Measurements from ENCODE around the gene NUP58. TPM values are rescaled to one million over a fixed set of nuclear protein-coding genes. Genes with fewer than 3 reads are reported as not detected.

Gene NUP58
- total and polyA plus RNA-seq, 9 of the 15 experiments (the other 6 are each of a cell fraction or from before 2014, with no cell fraction given) = 12.5 to 98.0 (median 42.6) TPM

- POLR2A ChIA-PET = no interaction called here
- no peak overlapping the region for H3K4me3 ChIP-seq
- H2AFZ ChIP-seq (ENCODE audit: low read depth, low read length) = no peak overlapping the region
- no peak overlapping the region for H3K27ac ChIP-seq (ENCODE audit: extremely low read depth, low read depth, low read length)
- BruUV-seq (replicated peaks) = no TSS peak
- H3K9me1 ChIP-seq (ENCODE audit: control insufficient read depth, insufficient read depth, low read length) = no peaks in the 10 kb centered on the region
- no peak for DNase-seq (ENCODE audit: extremely low read depth in 1 of 4, low spot score in 3 of 4)
- WGBS (ENCODE audit: insufficient coverage, low coverage, missing lambda C conversion rate) = 63% methylated on average over 1 of the region's 1 CpG
- no peak overlapping the region for H3K4me2 ChIP-seq (ENCODE audit: insufficient read depth, low read length)
- no peak overlapping the region for H3K9ac ChIP-seq (ENCODE audit: insufficient read depth in 1 of 2, low read depth in 2 of 2, low read length in 2 of 2)
- ATAC-seq = peak; percentile 12; the same call in 2 of the 3 replicates
- no peaks in the 10 kb centered on the region for H4K20me1 ChIP-seq (replicated peaks; ENCODE audit: control insufficient read depth, insufficient read depth, low read length)
- no peaks in the 10 kb centered on the region for H3K36me3 ChIP-seq (ENCODE audit: control insufficient read depth, insufficient read depth, low read length)
- H3K4me1 ChIP-seq (replicated peaks in 1 of 2; ENCODE audit: control insufficient read depth in 2 of 2, insufficient read depth in 2 of 2, low read length in 2 of 2) = peaks cover 2 to 3% of the 10 kb centered on the region in 2 experiments; a peak in 3 of 5 replicates
- CTCF ChIA-PET (ENCODE audit: low intra/inter-chr PET ratio) = no interaction called here
- H3K9me3 ChIP-seq (replicated peaks; ENCODE audit: control insufficient read depth, insufficient read depth, low read depth, low read length) = no peaks in the 10 kb centered on the region
- intact Hi-C loops (cut with micrococcal nuclease) (no loop called here), in situ Hi-C loops (cut with MboI) (no loop called here)
- no peaks in the 10 kb centered on the region for H3K27me3 ChIP-seq (ENCODE audit: control insufficient read depth in 2 of 2, insufficient read depth in 2 of 2, low read length in 2 of 2)
- no peak for FAIRE-seq
- peaks cover 14% of the 10 kb centered on the region for H3K79me2 ChIP-seq (ENCODE audit: control insufficient read depth, insufficient read depth, low read length)
- TF ChIP-seq CSDE1 (IDR thresholded peaks at IDR 0.05) = no peak
- no peak for TF ChIP-seq MIER1 (IDR thresholded peaks at IDR 0.05; ENCODE audit: low read depth)
- no peak for TF ChIP-seq ZNF717 (CRISPR knock-in tag; IDR thresholded peaks at IDR 0.05)
- TF ChIP-seq ZNF445 (CRISPR knock-in tag; IDR thresholded peaks at IDR 0.05; ENCODE audit: low read depth) = no peak
- TF ChIP-seq RFX7 (CRISPR knock-in tag; IDR thresholded peaks at IDR 0.05) = no peak
- no peak for TF ChIP-seq PURB (CRISPR knock-in tag; IDR thresholded peaks at IDR 0.05; ENCODE audit: low read depth)
- TF ChIP-seq, protein P1, sequence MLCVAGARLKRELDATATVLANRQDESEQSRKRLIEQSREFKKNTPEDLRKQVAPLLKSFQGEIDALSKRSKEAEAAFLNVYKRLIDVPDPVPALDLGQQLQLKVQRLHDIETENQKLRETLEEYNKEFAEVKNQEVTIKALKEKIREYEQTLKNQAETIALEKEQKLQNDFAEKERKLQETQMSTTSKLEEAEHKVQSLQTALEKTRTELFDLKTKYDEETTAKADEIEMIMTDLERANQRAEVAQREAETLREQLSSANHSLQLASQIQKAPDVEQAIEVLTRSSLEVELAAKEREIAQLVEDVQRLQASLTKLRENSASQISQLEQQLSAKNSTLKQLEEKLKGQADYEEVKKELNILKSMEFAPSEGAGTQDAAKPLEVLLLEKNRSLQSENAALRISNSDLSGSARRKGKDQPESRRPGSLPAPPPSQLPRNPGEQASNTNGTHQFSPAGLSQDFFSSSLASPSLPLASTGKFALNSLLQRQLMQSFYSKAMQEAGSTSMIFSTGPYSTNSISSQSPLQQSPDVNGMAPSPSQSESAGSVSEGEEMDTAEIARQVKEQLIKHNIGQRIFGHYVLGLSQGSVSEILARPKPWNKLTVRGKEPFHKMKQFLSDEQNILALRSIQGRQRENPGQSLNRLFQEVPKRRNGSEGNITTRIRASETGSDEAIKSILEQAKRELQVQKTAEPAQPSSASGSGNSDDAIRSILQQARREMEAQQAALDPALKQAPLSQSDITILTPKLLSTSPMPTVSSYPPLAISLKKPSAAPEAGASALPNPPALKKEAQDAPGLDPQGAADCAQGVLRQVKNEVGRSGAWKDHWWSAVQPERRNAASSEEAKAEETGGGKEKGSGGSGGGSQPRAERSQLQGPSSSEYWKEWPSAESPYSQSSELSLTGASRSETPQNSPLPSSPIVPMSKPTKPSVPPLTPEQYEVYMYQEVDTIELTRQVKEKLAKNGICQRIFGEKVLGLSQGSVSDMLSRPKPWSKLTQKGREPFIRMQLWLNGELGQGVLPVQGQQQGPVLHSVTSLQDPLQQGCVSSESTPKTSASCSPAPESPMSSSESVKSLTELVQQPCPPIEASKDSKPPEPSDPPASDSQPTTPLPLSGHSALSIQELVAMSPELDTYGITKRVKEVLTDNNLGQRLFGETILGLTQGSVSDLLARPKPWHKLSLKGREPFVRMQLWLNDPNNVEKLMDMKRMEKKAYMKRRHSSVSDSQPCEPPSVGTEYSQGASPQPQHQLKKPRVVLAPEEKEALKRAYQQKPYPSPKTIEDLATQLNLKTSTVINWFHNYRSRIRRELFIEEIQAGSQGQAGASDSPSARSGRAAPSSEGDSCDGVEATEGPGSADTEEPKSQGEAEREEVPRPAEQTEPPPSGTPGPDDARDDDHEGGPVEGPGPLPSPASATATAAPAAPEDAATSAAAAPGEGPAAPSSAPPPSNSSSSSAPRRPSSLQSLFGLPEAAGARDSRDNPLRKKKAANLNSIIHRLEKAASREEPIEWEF (CRISPR knock-in tag; IDR thresholded peaks at IDR 0.05) = no peak
- no peak for TF ChIP-seq ZNF584 (CRISPR knock-in tag; IDR thresholded peaks at IDR 0.05; ENCODE audit: low read depth)
- TF ChIP-seq ZNF184 (CRISPR knock-in tag; IDR thresholded peaks at IDR 0.05) = no peak
- no peak for TF ChIP-seq C11orf30 (IDR thresholded peaks at IDR 0.05; ENCODE audit: low read depth)
- no peak for TF ChIP-seq ZNF354B (CRISPR knock-in tag; IDR thresholded peaks at IDR 0.05)
- no peak for TF ChIP-seq ZBTB5 (IDR thresholded peaks at IDR 0.05)
These were observed 19.5 kb upstream of the NUP58 start for GRCh38 chr13:25281935-25282332.
